Endothelial cell of hepatic sinusoid (primary cell): Measurements from ENCODE around the gene PREX1.

Source experiments
- in situ Hi-C: cut with HindIII; loops from 2 replicates; pipeline ENCODE4 v1.10.0; 2017; ENCODE audit warnings: low sequenced_read_pairs

The PREX1 gene

DNA sequence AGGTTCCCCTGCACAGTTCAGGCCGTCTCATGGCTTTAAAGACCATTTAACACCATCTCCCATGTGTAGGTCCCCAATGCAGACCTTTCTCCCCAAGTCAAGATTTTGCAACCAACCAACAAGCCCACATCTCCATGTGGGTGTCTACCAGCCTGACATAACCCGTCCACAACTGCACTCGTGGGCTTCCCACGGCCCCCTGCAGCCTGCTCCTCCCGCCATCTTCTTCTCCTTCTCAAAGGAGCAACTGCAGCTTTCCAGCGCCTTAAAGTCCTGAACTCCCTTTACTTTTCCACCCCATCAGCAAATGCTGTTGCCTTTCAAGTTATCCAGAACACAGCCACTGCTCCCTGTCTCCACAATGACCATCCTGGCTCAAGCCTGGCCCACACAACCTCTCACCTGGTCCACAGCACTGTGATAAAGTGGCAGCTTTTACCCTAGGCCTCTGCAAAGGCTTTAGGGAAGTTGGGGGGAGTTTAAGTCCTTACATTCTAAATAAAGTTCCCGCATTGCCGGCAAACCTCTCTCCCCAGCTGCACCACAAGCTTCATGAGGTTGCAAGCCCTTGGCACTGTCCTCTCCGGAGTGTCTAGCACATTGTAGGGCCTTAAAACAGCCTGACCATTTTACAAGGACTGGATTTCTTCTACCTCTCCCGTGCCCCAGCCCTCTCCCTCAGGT is 140.5 kb downstream of the PREX1 start:
- in situ Hi-C loops, result no loop called here

DNA sequence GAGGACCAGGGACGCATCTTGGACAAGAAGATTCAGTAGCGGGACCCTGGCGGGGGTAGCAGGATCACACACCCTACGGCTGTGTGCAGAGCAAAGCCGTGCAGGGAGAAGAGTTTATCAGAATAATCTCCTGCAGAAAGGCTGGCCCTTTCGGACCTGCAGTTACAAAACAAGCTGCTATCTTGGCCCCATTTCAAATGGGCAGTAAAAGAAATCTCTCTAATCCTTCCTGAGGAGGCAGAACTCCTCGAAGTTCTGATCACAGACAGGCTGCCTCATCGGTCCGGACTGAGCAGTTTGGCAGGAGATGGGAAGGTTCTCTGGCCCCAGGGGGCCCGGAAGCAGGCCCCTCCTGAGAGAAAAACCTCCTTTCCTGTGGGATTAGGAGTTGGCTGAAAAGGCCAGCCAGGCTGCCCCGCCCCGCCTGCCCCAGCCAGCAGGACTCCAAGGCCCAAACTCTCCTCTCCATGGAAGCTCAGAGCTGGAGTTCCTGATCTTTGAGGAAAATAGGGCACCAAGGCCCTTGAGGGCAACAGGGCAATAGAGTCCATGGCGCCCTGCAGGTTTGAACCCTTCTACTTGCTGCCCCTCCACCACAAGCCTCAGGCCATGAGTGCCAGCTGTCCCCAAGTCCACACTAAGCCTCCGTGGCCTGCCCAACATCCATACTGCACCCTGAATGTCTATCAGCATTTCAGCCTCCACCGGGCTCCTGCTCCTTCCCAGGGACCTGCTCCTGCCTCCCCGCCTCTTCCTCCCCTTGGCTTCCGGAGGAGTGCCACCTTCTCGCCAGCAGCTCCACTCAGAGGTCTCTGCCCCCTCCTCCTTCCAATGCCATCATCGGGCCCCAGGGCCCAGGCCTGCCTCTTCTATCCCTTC is 141.3 kb downstream of the PREX1 start:
- in situ Hi-C loops, result no loop called here

DNA sequence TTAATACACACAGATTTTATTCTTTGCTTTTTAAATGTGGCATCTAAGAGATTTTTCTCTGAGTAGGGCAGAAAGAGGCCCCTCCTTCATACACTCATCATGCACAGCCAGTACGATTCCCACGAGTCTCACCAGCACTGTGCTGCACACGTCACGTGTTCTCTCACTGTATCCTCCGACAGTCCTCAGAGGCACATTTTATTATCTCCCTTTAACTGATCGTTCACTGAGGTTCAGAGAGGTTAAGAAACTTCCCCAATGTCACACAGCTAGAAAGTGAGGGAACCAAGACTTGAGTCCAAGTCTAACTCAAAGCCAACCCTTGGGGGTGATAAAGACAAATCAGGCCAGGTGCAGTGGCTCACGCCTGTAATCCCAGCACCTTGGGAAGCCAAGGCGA is 142.5 kb downstream of the PREX1 start:
- in situ Hi-C loops, result no loop called here

DNA sequence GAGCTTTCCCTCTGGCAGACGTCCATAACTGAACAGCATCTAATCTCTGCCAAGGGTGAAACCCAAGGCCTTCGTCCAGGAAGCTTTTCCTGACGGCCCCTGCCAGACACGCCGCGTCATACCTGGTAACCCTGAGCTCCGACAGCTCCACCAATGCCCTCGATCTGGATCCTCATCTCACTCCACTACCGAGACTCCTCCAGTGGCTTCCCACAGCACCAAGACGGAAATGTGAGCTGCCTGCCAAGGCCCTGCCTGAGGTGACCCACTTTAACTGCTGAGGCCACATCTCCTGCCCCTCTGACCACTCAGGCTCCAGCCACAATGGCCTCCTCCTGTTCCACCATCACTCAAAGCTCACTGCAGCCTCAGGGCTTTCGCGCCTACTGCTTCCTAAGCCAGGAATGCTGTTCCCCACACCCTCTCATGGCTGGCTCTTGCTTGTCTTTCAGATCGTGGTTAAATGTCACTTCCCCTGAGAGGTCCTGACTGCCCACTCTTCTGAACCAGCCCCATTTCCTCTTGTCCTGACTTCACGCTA is 143.2 kb downstream of the PREX1 start:
- in situ Hi-C loops, result loop anchor here (5.0 kb wide), 1 partner anchor 48 kb away; no protein-coding TSS in a partner anchor

DNA sequence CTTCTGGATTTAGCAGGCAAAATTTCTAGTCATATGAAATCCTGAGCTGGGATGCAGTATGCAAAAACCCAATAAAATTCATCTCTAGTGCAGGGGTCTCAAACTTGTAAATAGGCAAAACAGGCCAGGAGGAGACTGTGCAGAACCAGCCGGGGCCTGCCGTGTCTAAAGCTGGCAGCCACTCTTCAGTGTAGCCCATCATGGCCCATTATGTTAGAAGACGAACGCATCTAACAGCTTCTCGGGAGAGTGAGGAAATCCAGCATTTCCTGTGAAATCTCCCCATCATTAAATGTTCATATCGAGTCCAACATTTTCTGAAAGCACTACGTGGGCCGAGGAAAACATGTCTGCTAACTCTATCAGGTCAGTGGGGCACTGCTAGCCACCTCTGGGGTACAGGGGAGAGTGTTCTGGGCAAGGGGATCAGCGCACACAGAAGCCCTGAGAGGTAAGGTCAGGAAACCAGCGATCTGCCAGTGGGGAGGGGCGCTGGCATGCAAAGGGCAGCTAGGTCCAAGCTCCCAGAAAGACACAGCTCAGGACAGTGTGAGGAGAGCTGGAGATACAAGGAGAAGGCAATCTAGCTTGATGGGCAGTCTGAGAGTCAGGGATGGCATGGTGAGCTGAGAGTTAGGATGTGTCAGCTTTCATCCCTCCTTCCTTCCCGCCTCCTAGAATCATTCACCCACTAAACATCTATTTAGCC is 144.2 kb downstream of the PREX1 start:
- in situ Hi-C loops, result loop anchor here (5.0 kb wide), 1 partner anchor 49 kb away; no protein-coding TSS in a partner anchor

DNA sequence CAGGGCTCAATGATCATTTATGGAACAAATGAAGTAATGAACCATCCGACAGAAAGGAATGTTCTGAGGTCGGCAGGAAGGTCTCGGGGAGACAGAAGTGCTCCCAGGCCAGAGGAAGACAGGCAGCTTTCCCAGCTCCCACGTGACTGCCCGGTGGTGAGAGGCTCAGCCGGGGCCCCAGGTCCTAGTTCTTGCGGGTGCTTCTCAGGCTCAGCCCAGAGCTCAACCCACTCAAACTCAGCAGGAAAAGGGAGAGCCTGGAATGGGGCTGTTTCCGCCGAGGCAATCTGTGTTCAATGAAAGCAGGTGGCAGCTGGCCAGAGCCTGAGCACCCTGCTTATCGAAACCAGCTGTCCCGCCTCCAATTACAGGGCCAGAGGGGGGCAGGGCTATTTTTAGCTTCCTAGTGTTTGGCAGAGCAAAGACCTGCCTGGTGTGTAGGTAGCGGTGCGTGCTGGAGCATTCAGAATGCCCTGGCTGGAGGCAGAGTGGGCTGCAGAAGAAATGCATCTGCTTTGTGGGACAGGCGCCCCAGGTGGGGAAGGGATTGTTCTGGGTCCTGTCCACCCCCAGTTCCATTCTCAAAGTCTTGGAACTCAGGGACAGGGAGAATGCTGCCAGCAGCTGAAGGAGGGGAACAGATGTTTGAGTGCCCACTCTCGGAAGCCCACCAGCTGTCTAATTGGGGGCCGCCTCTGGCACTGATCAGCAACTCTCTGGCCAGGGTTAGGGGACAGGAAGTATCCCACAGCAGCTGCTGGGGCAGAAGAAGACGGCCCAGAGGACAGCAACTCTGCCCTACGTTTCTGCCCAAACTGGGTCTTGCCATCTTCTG is 145.1 kb downstream of the PREX1 start:
- in situ Hi-C loops, result loop anchor here (5.0 kb wide), 1 partner anchor 50 kb away; no protein-coding TSS in a partner anchor

DNA sequence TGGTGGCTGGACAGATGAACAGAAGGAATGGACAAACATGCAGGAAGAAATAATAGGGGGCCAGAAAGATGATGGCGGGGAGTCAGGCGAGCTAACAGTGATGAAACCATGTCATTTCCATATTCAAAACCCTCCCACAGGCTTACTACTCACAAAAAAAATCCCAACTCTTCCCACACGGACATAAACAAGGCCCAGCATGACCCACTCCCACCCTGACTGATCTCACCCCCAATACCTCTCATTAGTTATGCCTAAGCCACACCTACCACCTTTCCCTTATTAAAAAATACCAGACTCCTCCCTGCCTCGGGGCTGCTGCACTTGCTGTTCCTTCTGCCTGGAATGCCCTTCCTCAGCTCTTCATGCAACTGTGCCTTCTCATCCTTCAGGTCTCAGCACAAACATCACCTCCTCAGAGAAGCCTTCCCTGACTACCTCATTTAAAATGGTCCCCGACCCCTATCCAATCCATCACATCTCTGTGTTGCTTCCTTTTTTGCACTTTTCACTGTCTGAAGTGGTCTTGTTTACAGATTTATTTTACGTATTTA is 145.8 kb downstream of the PREX1 start:
- in situ Hi-C loops, result loop anchor here (5.0 kb wide), 1 partner anchor 50 kb away; no protein-coding TSS in a partner anchor

DNA sequence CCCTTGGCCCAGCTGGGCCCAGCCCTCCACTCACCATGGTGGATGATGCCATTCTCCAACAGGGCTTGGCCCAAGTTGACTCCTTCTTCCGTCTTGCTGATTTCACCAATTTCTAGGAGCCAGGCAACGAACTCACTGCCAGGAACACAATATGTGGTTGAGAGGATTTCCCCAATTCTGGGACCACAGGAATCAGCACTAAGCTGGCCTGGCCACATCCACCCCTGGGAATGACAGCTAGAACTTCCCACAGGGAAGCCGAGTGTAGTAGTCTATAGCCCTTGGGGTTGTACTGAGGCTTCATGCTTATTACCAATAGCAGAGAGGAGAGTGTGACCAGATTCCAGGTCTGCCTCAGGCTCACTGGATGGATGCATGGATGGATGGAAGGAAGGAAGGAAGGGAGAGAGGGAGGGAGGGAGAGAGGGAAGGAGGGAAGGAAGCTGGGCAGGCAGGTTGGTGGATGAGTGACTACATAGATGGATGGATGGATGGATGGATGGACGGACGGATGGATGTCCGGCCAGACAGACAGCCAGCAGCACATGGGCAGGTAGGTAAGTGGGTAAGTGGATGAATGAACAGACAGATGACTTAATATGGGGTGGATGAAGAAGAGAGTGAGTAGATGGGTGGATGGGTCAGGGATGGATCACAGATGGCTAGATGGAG is 146.5 kb downstream of the PREX1 start:
- in situ Hi-C loops, result loop anchor here (5.0 kb wide), 1 partner anchor 51 kb away; no protein-coding TSS in a partner anchor

DNA sequence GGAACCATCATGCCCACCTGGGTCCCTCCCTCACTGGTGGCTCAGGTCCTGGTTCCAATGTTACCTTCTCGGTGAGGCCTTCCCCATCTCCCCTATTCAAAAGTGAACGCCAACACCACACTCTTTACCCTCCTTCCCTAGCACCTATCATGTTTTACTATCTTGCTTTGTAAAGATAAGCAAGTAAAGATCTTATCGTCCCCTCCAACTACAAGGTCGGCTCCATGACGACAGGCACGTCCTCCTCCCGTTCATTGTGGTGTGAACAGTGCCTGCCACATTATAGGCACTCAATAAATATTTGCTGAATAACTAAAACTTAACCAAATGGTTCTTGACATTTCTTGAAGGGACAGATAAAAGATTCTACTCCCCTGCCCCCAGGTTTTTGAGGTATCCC is 147.1 kb downstream of the PREX1 start:
- in situ Hi-C loops, result loop anchor here (5.0 kb wide), 1 partner anchor 52 kb away; no protein-coding TSS in a partner anchor

DNA sequence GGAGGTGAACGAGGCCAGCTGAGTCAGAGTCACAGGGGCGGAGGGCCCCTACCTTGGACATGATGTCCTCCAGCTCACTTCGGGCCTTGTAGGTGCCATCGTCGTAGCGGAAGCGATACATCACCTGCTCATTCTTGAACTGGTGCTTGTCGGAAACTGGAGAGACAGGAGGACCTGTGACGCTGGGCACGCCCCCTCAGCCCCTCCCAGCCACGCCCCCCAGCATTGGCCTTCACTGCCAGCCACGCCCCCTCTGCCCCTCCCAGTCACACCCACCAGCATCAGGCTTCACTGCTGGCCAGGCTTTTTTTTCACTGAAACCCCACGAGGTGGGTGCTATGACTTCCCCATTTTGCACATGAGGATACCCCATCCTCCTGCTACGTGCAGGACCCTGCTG is 148.2 kb downstream of the PREX1 start:
- in situ Hi-C loops, result no loop called here

DNA sequence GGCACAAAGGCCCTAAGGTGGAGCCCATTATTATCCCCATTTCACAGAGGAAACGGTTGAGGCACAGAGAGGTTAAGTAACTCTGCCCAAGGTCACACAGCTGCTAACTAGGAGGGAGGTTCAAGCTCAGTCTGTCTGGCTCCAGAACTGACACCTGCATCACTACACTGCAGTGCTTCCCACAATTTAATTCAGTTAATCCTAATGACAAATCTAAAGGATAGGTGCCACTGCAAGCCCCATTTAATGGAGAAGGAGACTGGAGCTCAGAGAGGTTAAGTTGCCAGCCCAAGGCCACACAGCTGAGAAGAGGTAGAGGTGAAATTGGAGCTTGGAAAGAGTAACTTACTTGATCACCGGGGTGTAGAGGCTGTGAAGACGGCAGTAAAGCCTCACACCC is 148.8 kb downstream of the PREX1 start:
- in situ Hi-C loops, result no loop called here

DNA sequence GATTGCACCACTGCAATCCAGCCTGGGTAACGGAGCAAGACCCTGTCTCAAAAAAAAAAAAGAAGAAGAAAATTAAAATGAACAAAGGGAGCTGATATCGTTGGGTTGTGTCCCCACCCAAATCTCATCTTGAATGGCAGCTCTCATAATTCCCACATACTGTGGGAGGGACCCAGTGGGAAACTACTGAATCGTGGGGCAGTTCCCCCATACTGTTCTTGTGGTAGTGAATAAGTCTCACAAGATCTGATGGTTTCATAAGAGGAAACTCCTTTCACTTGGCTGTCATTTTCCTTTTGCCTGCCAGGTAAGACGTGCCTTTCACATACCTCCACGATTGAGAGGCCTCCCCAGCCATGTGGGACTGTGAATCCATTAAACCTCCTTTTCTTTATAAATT is 149.4 kb downstream of the PREX1 start:
- in situ Hi-C loops, result no loop called here

DNA sequence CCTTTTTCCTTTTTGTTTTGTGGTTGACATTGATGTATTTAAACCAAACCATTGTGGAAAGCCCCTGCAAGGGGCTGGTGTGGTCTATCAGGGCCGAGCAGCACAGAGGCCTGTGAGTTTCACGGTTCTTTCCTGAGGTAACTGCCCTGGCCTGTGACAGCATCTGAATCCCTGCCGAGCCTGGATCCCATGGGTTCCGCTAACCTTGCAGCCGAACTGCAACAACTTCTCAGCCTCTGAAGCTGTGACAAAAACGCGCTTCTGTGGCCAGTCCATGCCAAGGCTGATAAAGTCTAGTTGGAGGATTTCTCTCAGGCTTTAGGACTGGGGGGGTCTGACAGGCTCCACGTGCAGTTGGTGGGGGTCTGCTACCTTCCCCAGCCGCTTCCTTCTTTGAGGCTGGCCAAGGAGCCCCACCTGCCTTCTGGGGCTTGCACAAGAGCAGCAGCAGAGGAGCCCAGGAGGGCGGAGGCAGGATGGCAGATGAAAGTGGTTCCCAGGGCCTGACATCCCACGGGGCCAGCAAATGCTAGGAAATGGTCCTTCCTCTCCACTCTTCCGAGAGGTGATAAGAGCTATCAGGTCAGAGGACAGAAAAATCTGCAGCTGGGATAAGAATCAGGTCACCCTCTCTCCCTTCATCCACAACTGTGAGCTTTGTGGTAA is 150.9 kb downstream of the PREX1 start:
- in situ Hi-C loops, result no loop called here

DNA sequence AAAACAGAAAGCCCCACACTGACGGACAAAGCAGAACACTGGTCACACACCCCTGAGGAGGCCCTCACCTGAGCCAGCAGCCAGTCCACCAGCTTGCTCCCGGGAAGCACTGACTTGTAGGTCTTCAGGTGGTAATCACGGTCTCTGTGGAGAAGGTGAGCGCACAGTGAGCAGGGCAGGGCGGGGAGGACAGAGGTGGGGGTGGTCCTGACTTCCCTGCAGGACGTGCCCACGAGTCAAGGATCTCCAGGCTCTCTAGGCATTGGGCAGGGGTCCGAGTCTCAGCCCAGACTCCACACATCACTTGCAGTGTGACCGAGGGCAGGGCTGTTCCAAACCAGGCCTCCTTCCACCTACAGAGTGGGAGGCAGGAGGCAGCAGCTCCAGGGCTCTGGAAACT is 151.7 kb downstream of the PREX1 start:
- in situ Hi-C loops, result no loop called here

DNA sequence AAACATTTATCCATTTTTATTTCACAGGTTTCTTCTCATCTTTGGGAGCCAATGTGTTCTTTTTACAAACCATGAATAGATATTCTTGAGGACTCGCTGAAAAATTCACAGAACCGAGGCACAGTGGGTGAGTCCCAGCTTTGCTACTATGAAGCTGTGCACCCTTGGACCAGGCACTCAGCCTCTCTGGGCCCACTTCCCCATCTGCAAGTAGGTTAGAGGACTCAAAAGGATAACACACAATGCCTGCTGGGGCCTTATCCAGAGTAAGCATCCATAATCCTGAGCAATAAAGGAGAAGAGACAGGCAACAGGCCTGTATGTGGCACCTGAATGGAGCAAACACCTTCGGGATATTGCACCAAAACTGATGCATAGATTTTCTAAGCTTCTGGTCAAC is 153.3 kb downstream of the PREX1 start:
- in situ Hi-C loops, result loop anchor here (5.0 kb wide), 1 partner anchor 233 kb away; no protein-coding TSS in a partner anchor

DNA sequence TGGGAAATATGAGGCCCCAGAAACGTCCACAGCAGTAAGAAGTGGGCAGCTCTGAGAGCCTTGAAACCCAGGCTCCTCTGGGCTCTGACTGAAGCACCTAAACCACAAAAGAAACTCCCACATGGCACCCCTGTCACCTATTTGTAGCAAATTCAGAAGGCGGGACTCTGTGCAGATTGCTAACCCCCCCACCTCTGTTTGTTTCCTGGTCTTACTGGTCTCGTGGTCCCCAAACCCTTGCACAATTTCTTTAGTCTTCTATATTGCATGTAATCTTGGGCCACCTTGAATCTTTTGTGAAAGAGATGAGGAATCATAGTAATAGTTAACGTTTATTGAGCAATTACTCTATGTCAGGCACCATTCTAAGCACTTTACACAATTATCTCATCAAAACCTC is 154.3 kb downstream of the PREX1 start:
- in situ Hi-C loops, result loop anchor here (5.0 kb wide), 1 partner anchor 234 kb away; no protein-coding TSS in a partner anchor

DNA sequence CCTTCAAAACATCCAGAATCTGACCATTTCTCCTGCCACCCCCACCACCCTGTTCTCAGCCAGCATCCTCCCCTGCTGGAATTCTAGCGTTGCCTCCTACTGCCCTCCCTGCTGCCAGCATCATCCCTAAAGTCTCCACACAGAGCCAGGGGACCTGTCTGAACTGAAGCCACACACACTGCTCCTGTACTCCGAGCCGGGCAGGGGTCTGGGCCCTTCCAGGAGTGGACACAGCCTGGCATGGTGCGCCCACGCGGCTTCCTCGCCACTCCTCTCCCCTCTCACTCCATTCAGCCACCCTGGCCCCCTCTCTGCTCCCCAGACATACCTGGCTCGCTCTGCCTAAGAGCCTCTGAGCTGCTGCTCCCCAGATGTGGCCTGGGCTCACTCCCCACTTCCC is 155.5 kb downstream of the PREX1 start:
- in situ Hi-C loops, result loop anchor here (5.0 kb wide), 1 partner anchor 235 kb away; no protein-coding TSS in a partner anchor

DNA sequence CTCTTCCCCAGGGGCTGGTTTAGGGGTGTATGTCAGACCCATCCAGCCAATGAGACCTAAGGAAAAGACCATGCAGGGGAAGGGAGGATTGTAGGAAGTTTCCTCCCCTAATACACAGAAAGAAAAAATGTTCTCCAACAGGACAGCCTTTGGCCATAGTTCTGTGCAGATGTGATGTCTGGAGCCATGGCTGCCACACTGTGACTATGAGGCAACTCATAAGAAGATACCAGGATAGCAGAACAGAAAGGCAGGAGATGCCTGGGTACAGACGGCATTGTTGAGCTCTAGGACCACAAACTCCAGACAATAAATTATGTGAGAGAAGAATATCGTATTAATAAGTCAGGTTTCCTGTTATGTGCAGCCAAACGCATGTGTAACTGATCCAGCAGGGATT is 156.7 kb downstream of the PREX1 start:
- in situ Hi-C loops, result loop anchor here (5.0 kb wide), 1 partner anchor 236 kb away; no protein-coding TSS in a partner anchor
